ENCODE results near the gene GNAO1.
A peak's percentile ranks its signal among the peaks of the same experiment; 100 is the strongest.

The GNAO1 gene

DNA sequence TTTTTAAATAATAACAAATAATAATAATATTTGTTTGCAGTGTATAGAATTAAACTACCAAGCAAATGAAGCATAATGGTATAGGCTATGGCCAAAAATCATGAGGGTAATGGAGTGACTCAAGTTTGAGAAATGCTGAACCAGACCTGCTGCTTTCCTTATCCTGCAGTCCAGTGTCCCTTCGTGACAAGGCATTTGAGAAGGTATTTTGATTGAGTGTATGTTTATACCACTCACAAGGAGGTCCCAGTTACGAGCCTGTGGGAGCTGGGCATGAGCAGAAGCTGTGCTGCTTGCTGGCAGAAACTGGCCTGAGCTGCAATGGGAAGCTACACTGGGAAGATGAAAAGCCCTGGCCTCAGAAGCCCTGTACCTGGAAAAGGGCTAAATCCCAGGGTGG is 50.3 kb downstream of the GNAO1 start:
- no peak for DNase-seq

DNA sequence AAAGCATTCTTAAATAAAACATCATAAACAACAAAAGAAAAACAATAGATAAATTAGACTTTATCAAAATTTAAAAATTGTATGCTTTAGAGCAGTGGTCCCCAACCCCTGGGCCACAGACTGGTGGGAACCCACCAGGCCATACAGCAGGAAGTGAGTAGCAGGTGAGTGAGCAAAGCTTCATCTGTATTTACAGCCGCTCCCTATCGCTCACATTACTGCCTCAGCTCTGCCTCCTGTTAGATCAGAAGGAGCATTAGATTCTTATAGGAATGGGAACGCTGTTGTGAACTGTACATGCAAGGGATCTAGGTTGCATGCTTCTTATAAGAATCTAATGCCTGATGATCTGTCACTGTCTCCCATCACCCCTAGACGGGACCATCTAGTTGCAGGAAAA is 51.5 kb downstream of the GNAO1 start:
- no peak for DNase-seq

- DNase-seq = no peak
Observed at GRCh38 chr16:56244612-56245011, 53.3 kb downstream of the GNAO1 start.

DNA sequence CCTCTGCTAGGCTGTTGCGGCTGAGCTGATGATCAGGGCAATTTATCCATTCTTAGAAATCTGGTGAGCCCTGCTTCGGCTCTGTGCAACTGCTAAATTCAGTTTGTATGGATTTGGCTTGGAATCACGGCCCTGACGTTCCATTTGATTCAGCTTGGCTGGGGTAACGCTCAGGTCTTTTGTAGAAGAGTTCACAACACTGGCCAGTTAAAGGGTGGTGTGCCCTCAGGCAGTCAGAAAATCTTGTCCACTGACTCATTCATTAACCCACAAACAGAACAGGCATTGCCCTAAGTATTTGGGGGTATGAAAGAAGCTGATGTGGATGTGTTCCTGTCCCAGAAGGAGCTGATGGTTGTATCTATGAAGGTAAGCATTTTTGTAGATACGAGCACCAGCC is 53.9 kb downstream of the GNAO1 start:
- DNase-seq = no peak

DNA sequence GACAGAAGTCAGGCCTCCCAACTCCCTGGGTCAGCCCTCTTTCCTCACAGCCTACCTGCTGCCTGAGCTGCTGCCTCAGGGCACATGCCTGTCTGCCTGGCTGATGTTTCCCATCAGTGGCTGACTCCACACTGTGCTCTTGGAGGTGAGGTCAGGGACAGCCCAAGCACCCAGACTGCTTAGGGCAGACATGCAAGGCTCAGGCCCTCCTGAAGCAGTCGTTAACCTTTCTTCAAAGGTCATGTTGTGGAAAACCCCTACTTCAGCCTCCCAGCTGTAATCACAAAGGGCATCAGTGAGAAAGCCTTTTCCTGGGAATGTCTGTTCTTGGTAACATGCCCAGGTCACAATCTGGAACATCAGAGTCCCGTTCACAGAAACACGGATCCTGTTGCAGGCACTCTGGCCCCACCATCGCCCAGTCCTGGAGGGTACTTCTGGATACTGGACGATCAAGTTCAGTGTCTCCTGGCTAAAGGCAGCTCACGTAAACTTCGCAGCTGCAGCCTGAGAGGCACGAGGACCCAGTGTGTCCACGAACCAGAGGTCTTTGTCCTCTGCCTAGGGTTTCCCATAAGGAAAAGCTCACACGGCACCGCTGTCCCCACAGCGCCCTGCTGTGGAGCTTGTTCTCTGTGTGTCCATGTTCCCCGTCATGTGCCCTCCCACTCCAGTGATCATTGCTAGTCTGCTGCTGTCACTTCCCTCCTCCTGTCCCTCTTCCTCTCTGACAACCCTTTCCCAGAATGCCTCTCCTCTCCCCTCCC is 54.9 kb downstream of the GNAO1 start:
- DNase-seq = no peak

- no peak for DNase-seq
Observed at GRCh38 chr16:56247018-56247417, 55.7 kb downstream of the GNAO1 start.

DNA sequence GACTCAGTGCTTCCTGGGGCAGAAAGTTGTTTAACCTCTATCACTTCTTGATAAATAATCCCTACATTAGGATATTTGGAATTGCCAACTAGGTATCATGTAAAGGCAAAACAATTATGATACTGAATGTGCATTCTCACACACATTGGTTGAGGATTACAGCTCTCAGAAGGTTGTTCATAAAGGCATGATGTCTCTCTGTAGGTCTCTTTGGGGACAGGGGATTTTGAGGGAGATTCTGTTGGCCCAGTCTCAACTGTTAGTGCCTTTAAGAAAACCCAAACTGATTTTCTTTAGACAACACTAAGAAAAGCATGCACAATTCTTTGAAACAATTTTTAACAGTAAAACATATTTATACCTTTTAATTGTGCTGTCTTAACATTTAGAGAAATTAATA is 56.5 kb downstream of the GNAO1 start:
- DNase-seq = no peak

DNA sequence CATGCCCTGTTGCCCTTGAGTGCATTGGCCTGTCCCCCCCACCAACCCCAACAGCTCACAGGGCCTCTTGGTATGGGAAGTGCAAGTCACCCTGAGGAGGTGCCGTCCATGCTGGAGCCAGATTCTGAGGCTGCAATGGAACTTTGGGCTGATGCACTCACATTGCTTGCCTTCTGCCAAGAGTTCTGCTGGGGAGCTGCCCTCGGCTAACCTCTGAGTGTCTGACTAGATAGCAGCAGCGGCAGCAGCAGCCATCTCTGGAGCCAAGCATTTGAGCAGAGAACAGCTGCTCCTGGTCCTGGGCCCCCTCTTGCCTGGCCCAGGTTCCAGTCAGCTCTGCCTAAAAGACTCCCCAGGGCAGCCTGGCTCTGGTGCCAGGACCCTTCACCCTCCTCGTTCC is 61.5 kb downstream of the GNAO1 start:
- DNase-seq = no peak

DNA sequence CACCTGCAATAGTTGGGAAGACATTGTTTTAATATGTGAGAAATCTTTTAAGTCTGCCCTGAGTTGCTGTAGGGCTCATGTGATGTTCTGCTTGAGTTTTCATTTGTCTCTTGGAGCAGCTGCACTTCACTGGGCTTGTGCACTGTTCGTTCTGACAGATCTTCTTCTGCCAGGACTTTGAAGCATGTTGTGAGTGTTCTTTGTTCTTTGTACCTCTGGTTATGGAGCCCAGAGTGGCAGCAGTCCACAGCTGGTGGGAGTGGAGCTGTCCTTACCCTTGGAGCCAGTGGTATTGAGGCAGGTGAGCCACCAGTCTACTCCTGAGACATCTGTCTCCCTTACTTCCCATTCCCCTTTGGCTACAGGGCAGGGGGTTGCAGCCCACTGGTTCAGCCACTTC is 64.6 kb downstream of the GNAO1 start:
- no peak for DNase-seq

- no peak for DNase-seq
Observed at GRCh38 chr16:56257239-56257638, 66.0 kb downstream of the GNAO1 start.

DNA sequence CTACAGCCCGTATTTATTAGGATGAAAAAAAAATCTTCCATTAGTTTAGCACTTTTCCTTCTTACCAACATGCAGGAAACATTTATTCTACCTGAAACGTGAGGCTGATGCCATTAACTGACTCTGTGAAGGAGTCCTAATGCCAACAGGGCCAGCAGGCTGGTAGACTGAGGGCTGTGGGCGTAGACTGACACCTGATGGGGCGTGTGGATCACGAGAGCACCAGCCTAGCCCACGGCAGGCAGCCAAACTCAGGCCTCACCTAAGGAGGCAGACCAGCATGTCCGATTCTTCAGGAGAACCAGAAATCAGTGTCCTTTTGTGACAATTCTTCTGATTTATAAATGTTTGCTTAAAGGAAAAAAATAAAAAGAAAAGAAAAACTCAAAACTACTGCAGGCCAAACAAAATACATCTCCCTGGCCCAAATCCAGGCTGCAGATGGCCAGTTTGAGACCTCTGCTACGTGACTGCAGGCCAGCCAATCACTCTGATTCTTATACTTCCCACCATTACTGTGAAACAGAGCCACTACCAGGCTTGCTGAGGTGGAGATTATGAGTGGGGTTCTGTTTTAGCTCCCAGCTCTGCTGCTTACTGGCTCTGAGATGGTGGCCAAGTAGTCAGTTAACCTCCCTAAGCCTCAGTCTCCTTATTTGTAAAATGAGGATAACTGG is 66.5 kb downstream of the GNAO1 start:
- no peak for DNase-seq

- no peak for DNase-seq
Observed at GRCh38 chr16:56258508-56259424, 67.5 kb downstream of the GNAO1 start.

GRCh38 chr16:56259425-56259779 is 68.1 kb downstream of the GNAO1 start:
- DNase-seq = no peak

- no peak for DNase-seq
Observed at GRCh38 chr16:56260378-56261160, 69.3 kb downstream of the GNAO1 start.

- no peak for DNase-seq
Observed at GRCh38 chr16:56261656-56262055, 70.4 kb downstream of the GNAO1 start.

- DNase-seq = peak; percentile 79
Observed at GRCh38 chr16:56262148-56262547, 70.9 kb downstream of the GNAO1 start.

GRCh38 chr16:56262551-56263245 is 71.4 kb downstream of the GNAO1 start:
- DNase-seq = no peak

DNA sequence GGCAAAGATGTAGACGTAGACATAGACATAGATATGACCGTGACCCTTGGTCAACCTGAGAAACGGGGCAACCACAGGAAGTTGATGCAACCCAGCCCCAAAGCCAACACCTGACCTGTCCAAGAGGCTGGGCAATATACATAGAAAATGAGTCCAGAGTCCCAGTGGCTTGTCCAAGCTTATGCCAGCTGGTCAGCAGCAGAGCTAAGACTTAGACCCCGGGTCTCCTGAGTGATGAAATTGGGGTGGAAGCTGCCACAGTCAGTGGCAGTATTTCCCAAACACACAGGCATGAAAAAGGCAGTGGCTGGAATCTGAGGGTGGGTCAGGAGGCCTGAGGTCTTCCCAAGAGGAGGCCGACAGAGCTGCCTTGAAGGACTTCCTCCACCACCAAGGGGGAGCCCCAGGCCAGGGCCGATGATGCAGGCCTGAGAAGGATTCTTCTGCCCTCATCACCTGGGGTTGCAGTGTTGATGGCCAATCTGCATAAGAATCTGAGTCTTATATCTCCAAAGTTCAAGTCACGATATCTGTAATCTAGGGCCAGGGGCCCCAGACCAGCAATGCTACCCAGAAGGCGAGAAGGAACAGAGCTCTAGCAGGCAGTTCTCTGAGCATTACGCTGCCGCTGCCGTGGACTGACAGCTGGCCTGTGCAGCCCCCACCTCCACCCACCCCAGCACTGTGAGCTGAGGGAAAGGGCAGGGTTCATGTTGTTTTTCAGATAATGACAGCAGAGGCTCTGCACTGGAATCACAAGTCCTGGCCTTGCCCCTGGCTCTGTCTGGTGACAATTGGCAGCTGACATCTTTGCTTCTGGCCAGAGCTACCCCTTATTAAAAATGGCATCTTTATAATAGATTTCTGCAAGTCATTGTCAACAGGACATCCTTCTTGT is 72.7 kb downstream of the GNAO1 start:
- no peak for DNase-seq

GRCh38 chr16:56264609-56264972 is 73.3 kb downstream of the GNAO1 start:
- DNase-seq = no peak

GRCh38 chr16:56265184-56265583 is 73.9 kb downstream of the GNAO1 start:
- DNase-seq = no peak

DNA sequence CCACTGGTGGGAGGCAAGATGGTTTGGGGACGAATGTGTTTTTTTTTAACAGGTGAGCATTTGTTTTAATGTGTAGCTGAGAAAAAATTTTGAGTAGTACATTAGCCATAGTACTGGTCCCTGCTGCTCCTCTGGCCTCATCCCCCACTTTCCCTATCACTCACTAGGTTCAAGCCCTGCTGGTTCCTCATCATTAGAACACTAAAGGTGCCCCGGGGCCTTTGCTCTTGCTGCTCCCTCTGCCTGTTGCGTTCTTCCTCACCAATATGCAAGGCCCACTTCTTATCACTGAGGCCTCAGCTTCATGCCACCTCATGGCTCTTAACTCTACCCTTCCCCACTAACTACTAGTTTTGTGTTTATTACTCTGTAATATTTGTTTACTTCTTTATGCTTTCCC is 74.5 kb downstream of the GNAO1 start:
- no peak for DNase-seq
